Fibroblast of lung (primary cell): ENCODE data around the gene STIL. TPM values are rescaled to one million over a fixed set of nuclear protein-coding genes. Genes with fewer than 3 reads are reported as not detected.
A peak's percentile ranks its signal among the peaks of the same experiment; 100 is the strongest.

Source experiments
- DNase-seq, 2 donors: peaks; one replicate each; pipeline versions ENCODE4 v3.0.0 to v3.0.0-alpha.2; 2010; ENCODE audit warnings: low read depth in 2 of 2
- H2AFZ ChIP-seq: 2 replicates; pipeline ENCODE4 v1.5.1; 2012; ENCODE audit warnings: low read length, control low read depth, inconsistent platforms
- H3K27ac ChIP-seq: 2 replicates; pipeline ENCODE4 v1.5.1; 2011; ENCODE audit warnings: low read length, control low read depth; ENCODE audit not compliant: insufficient read depth
- H3K27me3 ChIP-seq: 2 replicates; pipeline ENCODE4 v1.5.1; 2011; ENCODE audit warnings: mild to moderate bottlenecking, low read length; ENCODE audit not compliant: control insufficient read depth, insufficient read depth
- H3K36me3 ChIP-seq: 2 replicates; pipeline ENCODE4 v1.5.1; 2011; ENCODE audit warnings: low read length; ENCODE audit not compliant: control insufficient read depth, insufficient read depth
- H3K4me1 ChIP-seq: 2 replicates; pipeline ENCODE4 v1.5.1; 2011; ENCODE audit warnings: low read length; ENCODE audit not compliant: control insufficient read depth, insufficient read depth; ENCODE audit errors: extremely low read depth
- H3K4me2 ChIP-seq: 2 replicates; pipeline ENCODE4 v1.5.1; 2011; ENCODE audit warnings: low read length, control low read depth; ENCODE audit not compliant: insufficient read depth; ENCODE audit errors: extremely low read depth
- H3K4me3 ChIP-seq, 4 experiments: fragments of 200-600 bp in 1 of 4; sonication (generic) in 1 of 4; replicated peaks in 1 of 4; 2 replicates each; pipeline ENCODE4 v1.5.1; 2011 to 2016; ENCODE audit warnings: low read length in 4 of 4, low read depth in 3 of 4, mild to moderate bottlenecking in 3 of 4, control low read depth in 2 of 4, inconsistent platforms in 1 of 4, mixed read lengths in 1 of 4; ENCODE audit not compliant: insufficient read depth in 1 of 4; ENCODE audit errors: control extremely low read depth in 1 of 4
- H3K79me2 ChIP-seq: 2 replicates; pipeline ENCODE4 v1.5.1; 2012; ENCODE audit warnings: mild to moderate bottlenecking, low read length, inconsistent platforms; ENCODE audit not compliant: control insufficient read depth, insufficient read depth
- H3K9ac ChIP-seq: 2 replicates; pipeline ENCODE4 v1.5.1; 2011; ENCODE audit warnings: mild to moderate bottlenecking, low read length, control low read depth; ENCODE audit not compliant: insufficient read depth
- H3K9me3 ChIP-seq: 2 replicates; pipeline ENCODE4 v1.5.1; 2012; ENCODE audit warnings: low read depth, low read length; ENCODE audit not compliant: control insufficient read depth, insufficient read depth
- H4K20me1 ChIP-seq: 2 replicates; pipeline ENCODE4 v1.5.1; 2011; ENCODE audit warnings: low read length; ENCODE audit not compliant: control insufficient read depth, insufficient read depth; ENCODE audit errors: extremely low read depth
- CTCF ChIP-seq, 2 donors: IDR thresholded peaks in 1 of 2; conservative IDR thresholded peaks in 1 of 2; 1 replicate in 1 of 2; 2 replicates in 1 of 2; pipeline ENCODE4 v1.5.1; 2011 to 2012; ENCODE audit warnings: low read length in 2 of 2, control low read depth in 1 of 2, inconsistent platforms in 1 of 2, low read depth in 1 of 2, mild to moderate bottlenecking in 1 of 2
- EZH2 ChIP-seq: IDR thresholded peaks from 2 replicates; pipeline ENCODE4 v1.5.1; 2012; ENCODE audit warnings: low read length, control low read depth, mild to moderate bottlenecking; ENCODE audit errors: missing control alignments
- polyA plus RNA-seq, 2 donors: library from polyadenylated mRNA; depleted of rRNA in 1 of 2; stranded (reverse) in 1 of 2; unstranded in 1 of 2; fragments of >200 nt; gene quantifications; 2 replicates each; pipeline ENCODE4 v1.2.1, GENCODE V29; 2011 to 2012; ENCODE audit warnings: missing spikeins in 1 of 2
- total RNA-seq: library from RNA; depleted of rRNA; stranded (reverse); fragments of >200 nt; gene quantifications from 2 replicates; pipeline ENCODE4 v1.2.1, GENCODE V29; 2014

STIL gene
- total and polyA plus RNA-seq, 2 donors (not counting 1 experiment from before 2014, with no cell fraction given), result 5.8 to 6.2 TPM

DNA sequence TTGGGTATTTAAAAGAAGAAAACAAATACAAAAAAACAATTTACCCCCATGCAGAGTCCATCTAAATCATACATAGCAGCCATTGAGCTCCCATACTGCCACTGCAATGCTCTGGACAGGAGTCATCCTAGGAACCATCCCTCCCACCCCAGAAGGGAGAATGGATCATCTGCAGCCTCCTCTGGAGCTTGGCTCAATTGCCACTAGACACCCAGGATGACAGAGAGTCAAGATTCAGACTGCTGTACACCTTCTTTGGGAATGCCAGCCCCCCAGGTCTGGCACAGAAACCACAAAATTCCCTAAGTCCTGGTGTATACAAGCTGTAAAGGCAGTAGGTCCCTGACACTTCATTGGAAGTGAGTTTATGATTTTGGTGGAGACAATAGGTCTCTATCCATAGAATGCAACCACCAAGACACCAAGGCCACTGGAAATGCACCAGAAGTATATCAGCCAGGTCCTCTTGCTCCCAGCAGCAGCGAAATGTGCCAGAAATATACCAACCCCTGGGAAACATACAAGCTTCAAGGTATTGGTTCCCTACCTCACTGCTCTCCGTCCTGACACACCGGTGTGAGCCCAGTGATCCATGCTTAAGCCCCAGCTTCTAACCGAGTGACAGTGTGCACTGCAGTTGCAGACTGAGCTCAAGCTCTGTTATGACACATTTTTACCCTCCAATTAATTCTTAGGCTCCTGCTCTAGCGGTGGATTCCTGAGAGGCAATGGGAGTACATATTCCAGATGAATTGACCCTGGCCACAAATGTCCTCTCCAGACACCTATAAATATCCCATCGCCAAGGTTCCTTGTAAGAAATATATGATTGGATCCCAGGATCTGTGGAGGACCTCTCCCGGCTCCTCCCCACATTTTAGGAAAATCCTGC is 86.4 kb downstream of the STIL start:
- DNase-seq, result no peak
- H3K27ac ChIP-seq, result no peak overlapping the region

GRCh38 chr1:47226839-47227215 is 87.1 kb downstream of the STIL start:
- no peak overlapping the region for H3K4me3 ChIP-seq
- no peaks in the 10 kb centered on the region for H4K20me1 ChIP-seq
- peaks cover 85% of the 10 kb centered on the region for H3K27me3 ChIP-seq
- no peak overlapping the region for H2AFZ ChIP-seq
- no peaks in the 10 kb centered on the region for H3K36me3 ChIP-seq
- DNase-seq, result no peak
- TF ChIP-seq EZH2 (no peak), CTCF (conservative IDR thresholded peaks at IDR 0.05 in 1 of 2, IDR thresholded peaks at IDR 0.05 in 1 of 2; ENCODE audit: low read depth in 1 of 2, low read length in 2 of 2) (no peak)
- H3K9ac ChIP-seq, result no peak overlapping the region
- no peaks in the 10 kb centered on the region for H3K4me1 ChIP-seq
- no peak overlapping the region for H3K4me2 ChIP-seq
- no peaks in the 10 kb centered on the region for H3K9me3 ChIP-seq
- no peak overlapping the region for H3K27ac ChIP-seq
- H3K79me2 ChIP-seq, result no peaks in the 10 kb centered on the region

More for the DNA sequence above, 86.4 kb downstream of the STIL start:
- TF ChIP-seq EZH2, result peak; percentile 80
- TF ChIP-seq CTCF (conservative IDR thresholded peaks at IDR 0.05 in 1 of 2, IDR thresholded peaks at IDR 0.05 in 1 of 2; ENCODE audit: low read depth in 1 of 2, low read length in 2 of 2), result no peak
- Histone ChIP-seq H3K9me3 (no peaks in the 10 kb centered on the region), H3K36me3 (no peaks in the 10 kb centered on the region), H3K4me3 (no peak overlapping the region), H2AFZ (no peak overlapping the region), H3K9ac (no peak overlapping the region), H3K79me2 (no peaks in the 10 kb centered on the region), H3K4me2 (no peak overlapping the region), H3K27me3 (peaks cover 86% of the 10 kb centered on the region), H4K20me1 (no peaks in the 10 kb centered on the region), H3K4me1 (no peaks in the 10 kb centered on the region)

DNA sequence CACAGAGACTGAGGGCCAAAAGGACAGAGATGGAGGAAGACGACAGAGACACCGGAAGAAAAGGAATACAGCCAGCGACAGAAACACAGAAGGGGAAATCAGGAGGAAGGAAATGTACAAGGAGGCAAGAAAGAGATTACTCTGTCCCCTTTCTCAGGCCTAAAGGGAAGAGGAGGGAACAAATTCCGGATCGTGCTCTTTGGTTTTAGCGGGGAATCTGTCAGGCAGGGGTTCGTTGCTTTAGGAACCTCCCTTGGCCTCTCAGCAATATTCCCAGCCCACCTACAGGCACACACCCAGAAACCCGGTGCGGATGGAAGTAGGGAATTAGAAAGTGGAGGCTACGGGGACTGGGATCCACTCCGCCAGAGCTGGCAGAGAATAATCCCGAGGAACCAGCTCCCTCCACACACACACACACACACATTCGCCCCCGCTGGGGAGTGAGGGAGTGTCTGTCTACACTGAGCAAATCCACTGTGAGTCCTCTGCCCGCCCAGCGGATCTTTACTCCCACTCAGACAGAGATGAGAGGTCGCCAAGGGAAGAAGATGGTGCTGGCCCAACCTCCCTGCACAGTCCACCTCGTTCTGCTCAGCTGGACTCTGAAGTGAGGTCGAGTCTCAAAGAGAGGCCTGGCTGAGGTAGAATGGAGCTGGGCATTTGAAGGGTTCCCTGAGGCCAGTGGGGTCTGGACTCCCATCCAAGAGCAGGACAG is 87.7 kb downstream of the STIL start:
- Histone ChIP-seq H2AFZ (no peak overlapping the region), H3K27me3 (peaks cover 81% of the 10 kb centered on the region), H3K4me2 (no peak overlapping the region), H3K9me3 (no peaks in the 10 kb centered on the region), H3K4me3 (no peak overlapping the region), H3K4me1 (no peaks in the 10 kb centered on the region), H4K20me1 (no peaks in the 10 kb centered on the region), H3K27ac (no peak overlapping the region), H3K79me2 (no peaks in the 10 kb centered on the region), H3K36me3 (no peaks in the 10 kb centered on the region), H3K9ac (no peak overlapping the region)
- no peak for DNase-seq
- TF ChIP-seq EZH2 (peak; percentile 85), CTCF (conservative IDR thresholded peaks at IDR 0.05 in 1 of 2, IDR thresholded peaks at IDR 0.05 in 1 of 2; ENCODE audit: low read depth in 1 of 2, low read length in 2 of 2) (no peak)
